Measurements from ENCODE around the gene SFTA2. TPM values are rescaled to one million over a fixed set of nuclear protein-coding genes. Genes with fewer than 3 reads are reported as not detected.
"Not testable (repeated sequence)": the region's sequence is repeated elsewhere in the genome, so short reads cannot be mapped to it uniquely, and the experiment has no call there.

The SFTA2 gene
- total RNA-seq, 1 experiment from 2014 or later = not detected

- intact Hi-C loops (cut with micrococcal nuclease; ENCODE audit: unreplicated experiment) = no loop called here
- BruUV-seq (replicated peaks) = no TSS peak
- Histone ChIP-seq H3K36me3 (ENCODE audit: insufficient read depth, low read length, poor library complexity, severe bottlenecking) (peaks cover 9% of the 10 kb centered on the region), H3K4me1 (ENCODE audit: insufficient read depth, low read length, poor library complexity, severe bottlenecking) (peaks cover 8% of the 10 kb centered on the region), H3K27ac (ENCODE audit: low read depth, low read length, poor library complexity, severe bottlenecking) (no peak overlapping the region), H3K9me3 (ENCODE audit: low read depth, low read length, poor library complexity, severe bottlenecking) (no peaks in the 10 kb centered on the region), H3K27me3 (replicated peaks; ENCODE audit: insufficient read depth, low read depth, low read length, poor library complexity) (no peaks in the 10 kb centered on the region), H3K4me3 (ENCODE audit: low read depth, low read length, poor library complexity, severe bottlenecking) (no peak overlapping the region)
- ChIA-PET POLR2A (ENCODE audit: low non-redundant PET) (no interaction called here), CTCF (no interaction called here)
- TF ChIP-seq EZH2 (IDR thresholded peaks at IDR 0.05; ENCODE audit: borderline replicate concordance, low read depth, low read length, poor library complexity, severe bottlenecking) = no peak
- no peak for TF ChIP-seq CTCF (conservative IDR thresholded peaks at IDR 0.05; ENCODE audit: low read depth, low read length)
- no peak for DNase-seq (ENCODE audit: low spot score)
These were observed 28.7 kb downstream of the SFTA2 start for GRCh38 chr6:30903236-30903635.

GRCh38 chr6:30902709-30903108, 29.3 kb downstream of the SFTA2 start:
- ChIA-PET CTCF (no interaction called here), POLR2A (ENCODE audit: low non-redundant PET) (no interaction called here)
- intact Hi-C loops (cut with micrococcal nuclease; ENCODE audit: unreplicated experiment) = no loop called here
- H3K9me3 ChIP-seq (ENCODE audit: low read depth, low read length, poor library complexity, severe bottlenecking) = no peaks in the 10 kb centered on the region
- H3K4me3 ChIP-seq (ENCODE audit: low read depth, low read length, poor library complexity, severe bottlenecking) = no peak overlapping the region
- no peaks in the 10 kb centered on the region for H3K27me3 ChIP-seq (replicated peaks; ENCODE audit: insufficient read depth, low read depth, low read length, poor library complexity)
- peaks cover 8% of the 10 kb centered on the region for H3K4me1 ChIP-seq (ENCODE audit: insufficient read depth, low read length, poor library complexity, severe bottlenecking)
- TF ChIP-seq EZH2 (IDR thresholded peaks at IDR 0.05; ENCODE audit: borderline replicate concordance, low read depth, low read length, poor library complexity, severe bottlenecking) = no peak
- no peak for TF ChIP-seq CTCF (conservative IDR thresholded peaks at IDR 0.05; ENCODE audit: low read depth, low read length)
- H3K36me3 ChIP-seq (ENCODE audit: insufficient read depth, low read length, poor library complexity, severe bottlenecking) = peaks cover 14% of the 10 kb centered on the region
- no peak overlapping the region for H3K27ac ChIP-seq (ENCODE audit: low read depth, low read length, poor library complexity, severe bottlenecking)
- no peak for DNase-seq (ENCODE audit: low spot score)
- no TSS peak for BruUV-seq (replicated peaks)

GRCh38 chr6:30902196-30902595, 29.8 kb downstream of the SFTA2 start:
- H3K36me3 ChIP-seq (ENCODE audit: insufficient read depth, low read length, poor library complexity, severe bottlenecking) = peaks cover 19% of the 10 kb centered on the region
- H3K4me3 ChIP-seq (ENCODE audit: low read depth, low read length, poor library complexity, severe bottlenecking); BruUV-seq (replicated peaks); CTCF ChIA-PET; H3K27ac ChIP-seq (ENCODE audit: low read depth, low read length, poor library complexity, severe bottlenecking); DNase-seq (ENCODE audit: low spot score); POLR2A ChIA-PET (ENCODE audit: low non-redundant PET); H3K9me3 ChIP-seq (ENCODE audit: low read depth, low read length, poor library complexity, severe bottlenecking); intact Hi-C loops (cut with micrococcal nuclease; ENCODE audit: unreplicated experiment); H3K27me3 ChIP-seq (replicated peaks; ENCODE audit: insufficient read depth, low read depth, low read length, poor library complexity); H3K4me1 ChIP-seq (ENCODE audit: insufficient read depth, low read length, poor library complexity, severe bottlenecking): not testable (repeated sequence)

GRCh38 chr6:30901436-30901835, 30.5 kb downstream of the SFTA2 start:
- Histone ChIP-seq H3K4me3 (ENCODE audit: low read depth, low read length, poor library complexity, severe bottlenecking) (no peak overlapping the region), H3K27ac (ENCODE audit: low read depth, low read length, poor library complexity, severe bottlenecking) (no peak overlapping the region), H3K9me3 (ENCODE audit: low read depth, low read length, poor library complexity, severe bottlenecking) (no peaks in the 10 kb centered on the region), H3K27me3 (replicated peaks; ENCODE audit: insufficient read depth, low read depth, low read length, poor library complexity) (no peaks in the 10 kb centered on the region), H3K4me1 (ENCODE audit: insufficient read depth, low read length, poor library complexity, severe bottlenecking) (peaks cover 6% of the 10 kb centered on the region), H3K36me3 (ENCODE audit: insufficient read depth, low read length, poor library complexity, severe bottlenecking) (peaks cover 19% of the 10 kb centered on the region)
- CTCF ChIA-PET = no interaction called here
- intact Hi-C loops (cut with micrococcal nuclease; ENCODE audit: unreplicated experiment) = no loop called here
- TF ChIP-seq EZH2 (IDR thresholded peaks at IDR 0.05; ENCODE audit: borderline replicate concordance, low read depth, low read length, poor library complexity, severe bottlenecking) = no peak
- no peak for TF ChIP-seq CTCF (conservative IDR thresholded peaks at IDR 0.05; ENCODE audit: low read depth, low read length)
- POLR2A ChIA-PET (ENCODE audit: low non-redundant PET) = no interaction called here
- DNase-seq (ENCODE audit: low spot score) = no peak
- no TSS peak for BruUV-seq (replicated peaks)

All from A673 (cell line).